Adrenal gland (tissue), 5 donors: Measurements from ENCODE around the gene MEIS3.

Source experiments
- CTCF ChIP-seq, 6 experiments: fragments of 450-650 bp in 4 of 6; fragments of 200-600 bp in 2 of 6; sonication (generic) in 1 of 6; IDR thresholded peaks; 1 replicate in 5 of 6; 2 replicates in 1 of 6; pipeline versions ENCODE4 v1.5.1 to v1.8.0; 2016 to 2021; ENCODE audit warnings: antibody characterized with exemption in 6 of 6, mild to moderate bottlenecking in 2 of 6, moderate library complexity in 1 of 6
- POLR2A ChIP-seq, 2 donors: fragments of 450-650 bp; IDR thresholded peaks; one replicate each; pipeline ENCODE4 v1.6.1; 2017; ENCODE audit warnings: antibody characterized with exemption in 2 of 2, mild to moderate bottlenecking in 2 of 2, moderate library complexity in 1 of 2
- donor health status: DM: no; HTN: no; CAD: no.

GRCh38 chr19:47391510-47392223, 27.7 kb downstream of the MEIS3 start:
- TF ChIP-seq CTCF (IDR thresholded peaks at IDR 0.05) (peak; percentile 78 to 91 (median 89)), POLR2A (IDR thresholded peaks at IDR 0.05) (no peak)
